CD14-positive monocyte (primary cell): ENCODE data around the gene OLFM1. TPM values are rescaled to one million over a fixed set of nuclear protein-coding genes. Genes with fewer than 3 reads are reported as not detected.

ENCODE experiments used
- DNase-seq, 3 donors: peaks; one replicate each; pipeline ENCODE4 v3.0.0-alpha.2; 2011 to 2022
- H2AFZ ChIP-seq: 2 replicates; pipeline ENCODE4 v1.6.0; 2012; ENCODE audit warnings: mild to moderate bottlenecking, low read depth, low read length, inconsistent platforms; ENCODE audit not compliant: insufficient read depth, poor library complexity, severe bottlenecking
- H3K27ac ChIP-seq, 2 donors: 1 replicate in 1 of 2; 2 replicates in 1 of 2; pipeline ENCODE4 v1.5.1; 2012 to 2013; ENCODE audit warnings: low read length in 2 of 2, control low read depth in 1 of 2, inconsistent platforms in 1 of 2, low read depth in 1 of 2, mild to moderate bottlenecking in 1 of 2
- H3K27me3 ChIP-seq, 2 donors: one replicate each; pipeline versions ENCODE4 v1.6.0 to v1.6.1; 2011 to 2013; ENCODE audit warnings: low read length in 2 of 2; ENCODE audit not compliant: control insufficient read depth in 2 of 2, insufficient read depth in 2 of 2
- H3K36me3 ChIP-seq, 2 donors: replicated peaks in 1 of 2; 1 replicate in 1 of 2; 2 replicates in 1 of 2; pipeline versions ENCODE4 v1.5.1 to v1.6.1; 2012 to 2013; ENCODE audit warnings: low read length in 2 of 2, control low read depth in 1 of 2, inconsistent platforms in 1 of 2, mild to moderate bottlenecking in 1 of 2; ENCODE audit not compliant: insufficient read depth in 2 of 2, control insufficient read depth in 1 of 2
- H3K4me1 ChIP-seq, 2 donors: 1 replicate in 1 of 2; 2 replicates in 1 of 2; pipeline versions ENCODE4 v1.5.1 to v1.6.1; 2012 to 2013; ENCODE audit warnings: low read length in 2 of 2, control low read depth in 1 of 2, inconsistent platforms in 1 of 2, mild to moderate bottlenecking in 1 of 2, moderate library complexity in 1 of 2; ENCODE audit not compliant: insufficient read depth in 2 of 2, control insufficient read depth in 1 of 2
- H3K4me2 ChIP-seq: replicated peaks from 2 replicates; pipeline ENCODE3; 2012; ENCODE audit warnings: low read length, moderate library complexity, mild to moderate bottlenecking; ENCODE audit not compliant: poor library complexity, severe bottlenecking; ENCODE audit errors: extremely low read depth
- H3K4me3 ChIP-seq, 3 experiments: fragments of 200-600 bp in 1 of 3; sonication (generic) in 1 of 3; replicated peaks in 1 of 3; 1 replicate in 2 of 3; 2 replicates in 1 of 3; pipeline ENCODE4 v1.5.1; 2011 to 2013; ENCODE audit warnings: low read length in 3 of 3, mild to moderate bottlenecking in 3 of 3, control low read depth in 2 of 3, low read depth in 2 of 3, inconsistent platforms in 1 of 3, moderate library complexity in 1 of 3
- H3K79me2 ChIP-seq: 2 replicates; pipeline ENCODE4 v1.6.0; 2012; ENCODE audit warnings: mild to moderate bottlenecking, control low read depth, inconsistent platforms, low read length, moderate library complexity; ENCODE audit not compliant: insufficient read depth
- H3K9ac ChIP-seq: 2 replicates; pipeline ENCODE4 v1.6.0; 2017; ENCODE audit warnings: low read length, mild to moderate bottlenecking; ENCODE audit not compliant: insufficient read depth, poor library complexity, severe bottlenecking
- H3K9me3 ChIP-seq, 2 donors: replicated peaks in 1 of 2; 1 replicate in 1 of 2; 2 replicates in 1 of 2; pipeline versions ENCODE4 v1.5.1 to v1.6.1; 2012 to 2013; ENCODE audit warnings: low read length in 2 of 2, control low read depth in 1 of 2; ENCODE audit not compliant: control insufficient read depth in 1 of 2, insufficient read depth in 1 of 2
- H4K20me1 ChIP-seq: 2 replicates; pipeline ENCODE4 v1.6.0; 2012; ENCODE audit warnings: mild to moderate bottlenecking, low read length, control low read depth, moderate library complexity; ENCODE audit not compliant: insufficient read depth
- H3K27ac Mint-ChIP-seq, 7 donors: one replicate each; pipeline ENCODE4 v1.8.0; 2020; ENCODE audit warnings: mild to moderate bottlenecking in 7 of 7, mixed read lengths in 7 of 7, moderate library complexity in 6 of 7, inconsistent platforms in 2 of 7
- H3K27me3 Mint-ChIP-seq, 3 donors: one replicate each; pipeline ENCODE4 v1.8.0; 2021 to 2022; ENCODE audit warnings: low read depth in 3 of 3, mild to moderate bottlenecking in 3 of 3, mixed read lengths in 3 of 3, moderate library complexity in 3 of 3, inconsistent platforms in 1 of 3
- H3K36me3 Mint-ChIP-seq, 2 donors: one replicate each; pipeline ENCODE4 v1.8.0; 2020; ENCODE audit warnings: mixed read lengths in 2 of 2, inconsistent platforms in 1 of 2, mild to moderate bottlenecking in 1 of 2
- H3K4me1 Mint-ChIP-seq: one replicate; pipeline ENCODE4 v1.8.0; 2020; ENCODE audit warnings: mild to moderate bottlenecking, mixed read lengths
- H3K4me3 Mint-ChIP-seq, 2 donors: one replicate each; pipeline ENCODE4 v1.8.0; 2020; ENCODE audit warnings: mild to moderate bottlenecking in 2 of 2, mixed read lengths in 2 of 2, moderate library complexity in 1 of 2
- H3K9me3 Mint-ChIP-seq, 7 donors: one replicate each; pipeline ENCODE4 v1.8.0; 2020 to 2022; ENCODE audit warnings: mixed read lengths in 7 of 7, mild to moderate bottlenecking in 6 of 7, moderate library complexity in 6 of 7, inconsistent platforms in 2 of 7
- CTCF ChIP-seq: fragments of 200-600 bp; IDR thresholded peaks from one replicate; pipeline ENCODE4 v1.8.0; 2022; ENCODE audit warnings: antibody characterized with exemption, mild to moderate bottlenecking
- WGBS: methylation state at CpG from one replicate; pipeline ENCODE4 v1.1.5; 2013; ENCODE audit warnings: missing lambda C conversion rate; ENCODE audit not compliant: insufficient coverage; 5-methylcytosine and 5-hydroxymethylcytosine counted together
- intact Hi-C, 2 donors: fragments of 100-400 bp; cut with micrococcal nuclease; formaldehyde crosslinking; loops; one replicate each; pipeline versions ENCODE4 v1.15.0 to v1.15.1; 2023
- polyA plus RNA-seq, 3 donors: library from polyadenylated mRNA; depleted of rRNA in 1 of 3; unstranded in 2 of 3; stranded (reverse) in 1 of 3; fragments of 300-500 nt in 2 of 3; fragments of >200 nt in 1 of 3; fragmentation: Illumina TruSeq in 2 of 3; gene quantifications; 1 replicate in 2 of 3; 2 replicates in 1 of 3; pipeline ENCODE4 v1.2.3, GENCODE V29; 2012 to 2021

Gene OLFM1
- polyA plus RNA-seq, 3 donors = 7.6 to 10.9 (median 9.4) TPM

GRCh38 chr9:135093111-135093510 is 5.6 kb downstream of the OLFM1 start:
- H3K4me2 ChIP-seq = no peak overlapping the region
- H3K36me3 ChIP-seq = peaks cover 0 to 2% of the 10 kb centered on the region in 2 donors
- H3K4me3 ChIP-seq = no peak overlapping the region
- H3K9me3 ChIP-seq = peaks cover 0 to 7% of the 10 kb centered on the region in 2 donors
- intact Hi-C loops = no loop called here
- no peak overlapping the region for H3K4me3 Mint-ChIP-seq
- H3K36me3 Mint-ChIP-seq = peaks cover 3% of the 10 kb centered on the region in 2 donors
- peaks cover 14 to 30% of the 10 kb centered on the region in 2 donors for H3K27me3 ChIP-seq
- no peaks in the 10 kb centered on the region for H3K79me2 ChIP-seq
- no peak for TF ChIP-seq CTCF
- peaks cover 34 to 43% (median 41%) of the 10 kb centered on the region in 3 donors for H3K27me3 Mint-ChIP-seq
- H2AFZ ChIP-seq = no peak overlapping the region
- no peak for DNase-seq
- peaks cover 0 to 6% (median 2%) of the 10 kb centered on the region in 7 donors for H3K9me3 Mint-ChIP-seq
- 60% methylated on average over 3 of the region's 5 CpGs for WGBS
- no peak overlapping the region for H3K9ac ChIP-seq
- peaks cover 30% of the 10 kb centered on the region for H4K20me1 ChIP-seq
- no peak overlapping the region for H3K27ac Mint-ChIP-seq
- H3K27ac ChIP-seq = no peak overlapping the region
- H3K4me1 Mint-ChIP-seq = no peaks in the 10 kb centered on the region
- H3K4me1 ChIP-seq = no peaks in the 10 kb centered on the region

- Mint-ChIP-seq H3K4me1 (no peaks in the 10 kb centered on the region), H3K36me3 (peaks cover 3% of the 10 kb centered on the region in 2 donors), H3K27me3 (peaks cover 30 to 39% (median 34%) of the 10 kb centered on the region in 3 donors), H3K27ac (no peak overlapping the region), H3K4me3 (no peak overlapping the region), H3K9me3 (peaks cover 0 to 5% (median 2%) of the 10 kb centered on the region in 7 donors)
- peaks cover 0 to 4% of the 10 kb centered on the region in 2 donors for H3K9me3 ChIP-seq
- H3K27me3 ChIP-seq = peaks cover 12 to 24% of the 10 kb centered on the region in 2 donors
- peaks cover 0 to 2% of the 10 kb centered on the region in 2 donors for H3K36me3 ChIP-seq
- no peak for TF ChIP-seq CTCF
- intact Hi-C loops = no loop called here
- peaks cover 24% of the 10 kb centered on the region for H4K20me1 ChIP-seq
- no peak overlapping the region for H3K9ac ChIP-seq
- 77% methylated on average over 10 of the region's 13 CpGs for WGBS
- no peak overlapping the region for H3K4me3 ChIP-seq
- no peak overlapping the region for H3K27ac ChIP-seq
- no peak overlapping the region for H3K4me2 ChIP-seq
- no peak for DNase-seq
- no peaks in the 10 kb centered on the region for H3K79me2 ChIP-seq
- no peak overlapping the region for H2AFZ ChIP-seq
- no peaks in the 10 kb centered on the region for H3K4me1 ChIP-seq
Measured at GRCh38 chr9:135093911-135094584, 6.6 kb downstream of the OLFM1 start.
